Measurements from ENCODE around the gene ANO7. TPM values are rescaled to one million over a fixed set of nuclear protein-coding genes. Genes with fewer than 3 reads are reported as not detected.

Gene ANO7
- total RNA-seq, 1 donor from 2014 or later, result 1.2 TPM

- intact Hi-C loops (cut with micrococcal nuclease), result loop anchor here (5.0 to 10.0 kb wide), 2 partner anchors 82 to 619 kb away; no protein-coding TSS in a partner anchor
- no peak for TF ChIP-seq CTCF (IDR thresholded peaks at IDR 0.05)
- Mint-ChIP-seq H3K27ac (no peak overlapping the region), H3K4me3 (no peak overlapping the region), H3K36me3 (ENCODE audit: low read depth) (peaks cover 85% of the 10 kb centered on the region), H3K4me1 (no peaks in the 10 kb centered on the region), H3K9me3 (no peaks in the 10 kb centered on the region), H3K27me3 (no peaks in the 10 kb centered on the region)
- DNase-seq (no peak), ATAC-seq (ENCODE audit: low read depth) (no peak)
- ChIA-PET POLR2A (no interaction called here), CTCF (no interaction called here)
Measured at GRCh38 chr2:241255542-241256167, 67.2 kb downstream of the ANO7 start.

- intact Hi-C loops (cut with micrococcal nuclease), result loop anchor here (5.0 to 10.0 kb wide), 2 partner anchors 81 to 619 kb away; no protein-coding TSS in a partner anchor
- no peak overlapping the region for H3K4me3 Mint-ChIP-seq
- DNase-seq (no peak), ATAC-seq (ENCODE audit: low read depth) (no peak)
- peaks cover 85% of the 10 kb centered on the region for H3K36me3 Mint-ChIP-seq (ENCODE audit: low read depth)
- no peaks in the 10 kb centered on the region for H3K27me3 Mint-ChIP-seq
- H3K9me3 Mint-ChIP-seq, result no peaks in the 10 kb centered on the region
- no peaks in the 10 kb centered on the region for H3K4me1 Mint-ChIP-seq
- CTCF ChIA-PET, result no interaction called here
- TF ChIP-seq CTCF (IDR thresholded peaks at IDR 0.05), result no peak
- POLR2A ChIA-PET, result no interaction called here
- no peak overlapping the region for H3K27ac Mint-ChIP-seq
Measured at GRCh38 chr2:241256168-241256545, 67.7 kb downstream of the ANO7 start.

- no peak overlapping the region for H3K27ac Mint-ChIP-seq
- ChIA-PET CTCF (interaction anchor here (0.6 to 1.0 kb wide), 4 partner anchors 127 to 343 kb away, joined by 3 to 5 read pairs (median 3); no protein-coding TSS in a partner anchor), POLR2A (interaction anchor here (0.6 to 2.1 kb wide), 2 partner anchors 57 to 249 kb away, joined by 3 to 6 read pairs; partner anchors contain the start of gene HDLBP)
- no peak for TF ChIP-seq CTCF (IDR thresholded peaks at IDR 0.05)
- peaks cover 84% of the 10 kb centered on the region for H3K36me3 Mint-ChIP-seq (ENCODE audit: low read depth)
- intact Hi-C loops (cut with micrococcal nuclease), result loop anchor here (5.0 to 10.0 kb wide), 2 partner anchors 80 to 617 kb away; no protein-coding TSS in a partner anchor
- no peak overlapping the region for H3K4me3 Mint-ChIP-seq
- ATAC-seq (ENCODE audit: low read depth) (no peak), DNase-seq (no peak)
- H3K27me3 Mint-ChIP-seq, result no peaks in the 10 kb centered on the region
- no peaks in the 10 kb centered on the region for H3K9me3 Mint-ChIP-seq
- no peaks in the 10 kb centered on the region for H3K4me1 Mint-ChIP-seq
Measured at GRCh38 chr2:241257419-241258032, 69.0 kb downstream of the ANO7 start.

- ChIA-PET POLR2A (interaction anchor here (0.6 to 2.1 kb wide), 3 partner anchors 56 to 248 kb away, joined by 3 to 6 read pairs (median 4); partner anchors contain the start of genes HDLBP and SEPTIN2), CTCF (interaction anchor here (1.0 kb wide), 1 partner anchor 126 kb away, joined by 3 read pairs; no protein-coding TSS in a partner anchor)
- Mint-ChIP-seq H3K4me1 (no peaks in the 10 kb centered on the region), H3K36me3 (ENCODE audit: low read depth) (peaks cover 84% of the 10 kb centered on the region), H3K27ac (no peak overlapping the region), H3K9me3 (no peaks in the 10 kb centered on the region), H3K27me3 (no peaks in the 10 kb centered on the region), H3K4me3 (no peak overlapping the region)
- DNase-seq, result no peak
- no peak for ATAC-seq (ENCODE audit: low read depth)
- intact Hi-C loops (cut with micrococcal nuclease), result loop anchor here (5.0 to 10.0 kb wide), 2 partner anchors 79 to 616 kb away; no protein-coding TSS in a partner anchor
- TF ChIP-seq CTCF (IDR thresholded peaks at IDR 0.05), result no peak
Measured at GRCh38 chr2:241258505-241259280, 70.2 kb downstream of the ANO7 start.

Measured in activated B cell treated with CpG ODN at 0.5 μM for 24 hours (primary cell).